HG03196 (cell line): Measurements from ENCODE around the gene RBM47.
"Not testable (repeated sequence)": the region's sequence is repeated elsewhere in the genome, so short reads cannot be mapped to it uniquely, and the experiment has no call there.

Experiments
- ATAC-seq: cut with Tn5 transposase; IDR thresholded peaks from one replicate; pipeline ENCODE4 v1.9.1; 2021; ENCODE audit not compliant: unreplicated experiment

RBM47 gene

GRCh38 chr4:40544221-40544620 lies 85.4 kb downstream of the RBM47 start:
- ATAC-seq, result no peak

GRCh38 chr4:40540800-40541199 lies 88.9 kb downstream of the RBM47 start:
- no peak for ATAC-seq

DNA sequence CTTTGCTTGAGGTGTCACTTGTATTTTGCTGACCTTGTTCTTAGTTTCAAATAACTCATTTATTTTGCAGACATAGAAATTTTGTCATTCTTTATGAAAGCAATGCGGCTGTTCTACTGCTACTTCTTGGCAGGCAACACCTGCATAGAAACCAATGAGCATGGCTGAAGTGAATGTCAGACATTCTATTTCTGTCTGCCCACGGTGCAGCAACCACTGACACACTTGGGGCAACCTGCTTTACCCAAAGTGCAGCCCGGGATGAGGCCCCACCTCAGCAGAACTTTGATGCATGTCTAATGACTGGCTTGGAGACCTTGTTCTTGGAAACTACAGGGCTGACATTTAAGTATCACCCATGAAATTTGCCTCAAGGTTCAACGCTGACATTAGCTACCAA lies 93.6 kb downstream of the RBM47 start:
- ATAC-seq, result no peak

DNA sequence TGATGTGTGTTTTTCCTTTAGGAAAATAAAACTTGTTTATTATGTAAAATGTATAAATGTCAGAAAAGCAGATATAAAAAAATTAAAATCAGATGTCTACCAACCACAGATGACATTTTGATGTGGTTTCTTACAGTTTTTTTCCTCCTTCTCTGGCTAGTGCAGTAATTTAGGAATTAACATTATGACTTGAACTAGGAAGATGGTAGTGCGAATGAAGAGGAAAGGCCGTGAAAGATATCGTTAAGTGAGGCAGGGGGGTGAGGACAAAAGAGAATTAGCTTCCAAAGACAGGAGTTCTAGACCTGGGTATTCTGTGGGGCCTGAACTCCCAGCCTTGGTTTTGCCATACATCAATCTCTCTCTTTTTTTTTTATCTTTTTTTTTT lies 98.0 kb downstream of the RBM47 start:
- no peak for ATAC-seq

GRCh38 chr4:40530961-40531635 lies 98.6 kb downstream of the RBM47 start:
- no peak for ATAC-seq

DNA sequence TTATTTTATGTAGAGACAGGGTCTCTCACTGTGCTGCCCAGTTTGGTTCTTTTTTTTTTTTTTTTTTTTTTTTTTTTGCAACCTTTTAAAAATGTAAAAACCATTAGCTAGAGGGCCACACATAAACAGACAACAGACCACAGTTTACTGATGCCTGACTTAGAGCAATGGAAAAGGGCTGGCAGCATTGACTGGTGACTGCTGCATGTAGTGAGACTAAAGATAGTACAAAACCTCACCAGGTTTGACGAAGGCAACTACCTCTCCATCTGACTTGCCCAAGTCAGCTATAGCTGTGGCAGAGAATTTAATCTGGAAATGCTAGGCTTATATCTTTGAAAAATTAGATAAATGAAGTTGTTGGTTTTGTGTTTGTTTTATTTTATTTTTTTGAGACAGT lies 102.9 kb downstream of the RBM47 start:
- no peak for ATAC-seq

GRCh38 chr4:40525752-40526598 lies 103.7 kb downstream of the RBM47 start:
- ATAC-seq, result no peak

- no peak for ATAC-seq
Observed at GRCh38 chr4:40524366-40525041, 105.2 kb downstream of the RBM47 start.

GRCh38 chr4:40523581-40523980 lies 106.1 kb downstream of the RBM47 start:
- no peak for ATAC-seq

DNA sequence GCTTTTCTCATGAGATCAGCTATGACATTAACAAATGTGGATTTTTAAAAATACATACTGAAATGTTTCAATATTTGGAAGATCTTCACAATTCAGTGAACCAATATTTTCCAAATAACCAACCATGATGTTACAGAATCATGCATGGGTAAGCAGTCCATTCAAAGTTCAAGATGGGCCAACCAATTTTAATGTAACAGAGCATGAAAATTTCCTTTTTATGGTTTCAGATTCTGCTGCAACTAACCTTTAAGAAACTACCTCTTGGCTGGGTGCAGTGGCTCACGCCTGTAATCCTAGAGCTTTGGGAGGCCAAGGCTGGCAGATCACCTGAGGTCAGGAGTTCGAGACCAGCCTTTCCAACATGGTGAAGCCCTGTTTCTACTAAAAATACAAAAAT lies 107.7 kb downstream of the RBM47 start:
- no peak for ATAC-seq

- ATAC-seq, result no peak
Observed at GRCh38 chr4:40520533-40520932, 109.1 kb downstream of the RBM47 start.

DNA sequence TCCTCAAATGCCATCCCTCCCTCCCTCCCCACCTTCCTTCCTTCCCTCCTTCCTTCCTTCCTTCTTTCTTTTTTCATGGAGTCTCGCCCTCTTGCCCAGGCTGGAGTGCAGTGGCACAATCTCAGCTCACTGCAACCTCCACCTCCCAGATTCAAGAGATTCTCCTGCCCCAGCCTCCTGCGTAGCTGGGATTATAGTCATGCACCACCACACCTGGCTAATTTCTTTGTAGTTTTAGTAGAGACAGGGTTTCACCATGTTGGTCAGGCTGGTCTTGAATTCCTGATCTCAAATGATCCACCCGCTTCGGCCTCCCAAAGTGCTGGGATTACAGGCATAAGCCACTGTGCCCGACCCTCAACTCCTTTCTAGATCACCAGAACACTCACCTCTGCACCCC lies 112.6 kb downstream of the RBM47 start:
- not testable (repeated sequence) for ATAC-seq

DNA sequence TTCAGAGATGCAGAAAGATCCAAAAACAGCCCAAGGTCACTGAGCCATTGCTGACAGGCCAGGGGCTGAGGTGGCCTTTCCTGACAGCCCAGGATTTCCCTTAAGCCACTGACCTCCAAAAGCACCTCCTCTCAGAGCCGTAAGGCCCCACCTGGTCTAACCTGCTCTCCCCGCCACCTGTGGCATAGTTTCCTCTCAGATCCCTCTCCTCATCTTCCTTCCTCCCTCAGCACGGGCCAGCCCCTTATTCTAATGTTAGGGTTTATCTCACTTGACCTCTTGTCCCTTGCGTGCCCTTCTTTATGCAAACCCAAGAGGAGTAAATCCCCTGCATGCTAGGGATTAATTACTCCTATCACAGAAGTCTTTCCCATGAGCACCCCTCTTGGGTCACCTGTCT lies 113.0 kb downstream of the RBM47 start:
- ATAC-seq, result peak; percentile 47

DNA sequence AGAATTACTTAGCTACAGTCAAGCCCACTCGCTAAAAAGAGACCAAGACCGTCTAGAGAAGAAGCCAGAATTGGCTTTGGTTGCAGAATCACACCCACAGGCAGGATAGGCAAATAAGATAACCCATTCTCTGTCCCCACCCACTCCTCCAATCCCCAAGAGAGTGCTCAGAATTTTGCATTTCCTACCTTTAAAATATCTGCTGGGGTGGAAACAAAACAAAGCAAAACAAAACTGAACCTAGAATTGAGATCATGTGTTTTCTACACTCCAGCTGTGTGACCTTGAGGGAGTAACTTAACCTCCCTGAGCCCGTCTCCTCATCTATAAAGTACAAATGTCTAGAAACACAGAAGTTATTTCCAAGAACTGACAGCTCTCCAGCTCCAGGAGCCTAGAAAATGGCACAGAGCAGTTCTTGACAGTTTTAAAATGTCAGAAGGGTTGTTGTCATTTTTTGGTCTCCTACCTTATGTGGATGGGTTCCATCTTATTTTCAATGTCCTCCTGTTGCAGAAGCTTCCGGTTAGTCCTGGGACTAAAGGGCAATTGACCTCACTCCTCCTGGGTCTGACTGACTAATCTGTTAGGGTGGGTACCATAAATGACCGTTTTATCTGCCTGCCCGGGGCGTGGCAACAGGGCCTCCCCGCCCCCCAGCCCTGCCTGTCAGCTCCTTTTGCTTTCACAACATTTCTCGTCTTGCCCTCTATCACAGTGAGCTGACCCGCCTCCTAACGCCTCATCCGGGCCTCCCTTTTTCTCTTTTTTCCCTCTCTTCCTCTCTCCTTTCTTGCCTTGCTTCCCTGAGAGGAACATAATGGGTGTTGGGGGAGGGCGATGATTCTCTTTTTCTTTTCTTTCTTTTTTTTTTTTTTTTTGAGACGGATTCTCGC lies 114.0 kb downstream of the RBM47 start:
- peak; percentile 81 for ATAC-seq

GRCh38 chr4:40515037-40515397 lies 114.6 kb downstream of the RBM47 start:
- ATAC-seq, result no peak

GRCh38 chr4:40514497-40514951 lies 115.1 kb downstream of the RBM47 start:
- ATAC-seq, result no peak

DNA sequence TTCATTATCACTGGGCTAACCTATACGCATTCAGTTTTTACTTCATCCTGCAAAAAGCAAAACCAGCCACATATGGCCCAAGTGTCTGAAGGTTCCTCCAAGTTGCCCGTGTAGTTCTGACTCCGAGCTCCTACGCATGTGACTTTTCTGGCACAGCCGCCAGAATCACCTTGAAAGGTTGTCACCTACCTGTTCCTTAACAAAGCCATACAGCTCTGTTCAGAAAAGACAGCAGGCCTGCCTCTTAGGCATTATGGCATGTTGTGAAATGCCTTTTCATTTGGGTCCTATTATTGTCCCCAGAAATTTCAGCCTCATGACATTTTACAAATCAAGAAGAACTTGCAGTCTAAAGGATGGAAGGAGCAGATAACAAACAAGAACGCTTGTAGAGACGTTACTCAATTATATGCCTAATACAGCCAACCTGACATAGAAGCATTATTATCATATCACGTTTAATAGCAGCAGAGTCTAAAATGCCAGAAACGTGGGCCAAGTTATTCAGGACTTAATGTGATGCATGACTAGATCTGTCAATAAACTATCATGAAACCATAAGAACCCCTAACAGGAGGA lies 118.5 kb downstream of the RBM47 start:
- ATAC-seq, result no peak

- no peak for ATAC-seq
Observed at GRCh38 chr4:40507977-40508376, 121.7 kb downstream of the RBM47 start.

DNA sequence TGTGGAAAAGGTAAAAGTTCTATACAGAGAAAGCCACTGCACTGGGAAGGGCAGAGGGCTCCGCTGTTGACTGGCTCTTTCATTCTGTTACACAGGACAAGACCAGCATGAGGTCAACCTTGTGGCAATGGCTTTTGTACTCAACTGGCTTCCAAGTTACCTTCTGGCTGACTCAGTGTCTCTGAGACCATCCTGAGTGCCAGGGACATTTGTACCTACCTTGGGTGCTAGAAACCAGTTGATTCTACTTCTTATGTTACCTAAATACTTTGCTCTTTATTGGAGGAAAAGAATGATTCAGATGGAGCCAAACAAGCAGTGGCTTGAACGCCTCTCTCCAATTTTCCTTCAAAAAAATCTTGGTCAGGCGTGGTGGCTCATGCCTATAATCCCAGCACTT lies 123.2 kb downstream of the RBM47 start:
- no peak for ATAC-seq

GRCh38 chr4:40506066-40506465 lies 123.6 kb downstream of the RBM47 start:
- ATAC-seq, result no peak

- peak; percentile 60 for ATAC-seq
Observed at GRCh38 chr4:40502934-40503333, 126.7 kb downstream of the RBM47 start.
